HUES48 (cell line): ENCODE measurements around the gene TXLNB.

Experiments
- H3K27ac ChIP-seq: one replicate; pipeline ENCODE4 v1.7.0; 2013; ENCODE audit warnings: low read depth, low read length, inconsistent platforms
- H3K27me3 ChIP-seq: 2 replicates; pipeline ENCODE4 v1.6.1; 2013; ENCODE audit warnings: mild to moderate bottlenecking, low read length; ENCODE audit not compliant: control insufficient read depth, insufficient read depth
- H3K36me3 ChIP-seq: 2 replicates; pipeline ENCODE4 v1.6.1; 2013; ENCODE audit warnings: low read length; ENCODE audit not compliant: control insufficient read depth, insufficient read depth
- H3K4me1 ChIP-seq: 2 replicates; pipeline ENCODE4 v1.6.1; 2013; ENCODE audit warnings: mild to moderate bottlenecking, low read length; ENCODE audit not compliant: control insufficient read depth, insufficient read depth
- H3K4me3 ChIP-seq: 2 replicates; pipeline ENCODE4 v1.5.1; 2013; ENCODE audit warnings: mild to moderate bottlenecking, low read depth, low read length
- H3K9ac ChIP-seq: 2 replicates; pipeline ENCODE4 v1.6.1; 2013; ENCODE audit warnings: mild to moderate bottlenecking, low read depth, low read length, moderate library complexity
- H3K9me3 ChIP-seq: 2 replicates; pipeline ENCODE4 v1.6.1; 2013; ENCODE audit warnings: low read length; ENCODE audit not compliant: control insufficient read depth, insufficient read depth

TXLNB gene

DNA sequence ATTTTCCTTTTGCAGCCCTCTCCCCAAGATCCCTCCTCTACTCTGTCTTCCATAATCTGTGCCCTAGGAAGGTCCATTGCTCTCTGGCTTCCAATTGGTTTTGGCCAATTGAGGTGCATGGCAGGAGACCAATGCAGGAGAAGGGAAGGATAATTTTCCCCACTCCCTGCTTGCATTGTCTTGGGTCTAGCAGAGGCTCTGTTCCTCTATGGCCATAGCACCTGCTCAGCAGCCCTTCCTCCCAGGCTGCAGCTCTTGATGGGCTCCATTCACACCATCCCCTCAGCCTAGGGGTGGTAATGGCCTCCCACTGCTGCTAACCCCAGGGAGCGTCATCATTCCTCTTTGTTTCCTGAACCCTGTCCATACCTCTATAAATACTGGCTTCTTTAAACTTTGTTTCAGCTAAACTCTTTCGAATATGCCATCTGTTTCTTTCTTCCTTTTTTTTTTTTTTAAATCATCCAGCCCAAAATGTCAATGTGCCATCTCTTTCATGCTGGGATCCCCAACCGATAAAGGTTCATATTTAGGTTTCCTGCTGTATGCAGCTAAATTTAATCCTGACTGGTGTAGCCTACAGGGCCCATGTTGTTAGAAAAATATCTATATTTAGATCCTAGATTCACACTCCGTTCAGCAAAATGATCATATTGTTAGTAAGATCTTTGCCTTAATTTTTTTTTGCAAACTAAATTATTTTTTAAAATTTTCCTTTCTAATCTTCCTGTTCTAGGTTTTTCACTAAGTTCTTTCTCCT, 93.1 kb downstream of the TXLNB start:
- Histone ChIP-seq H3K36me3 (no peaks in the 10 kb centered on the region), H3K9me3 (no peaks in the 10 kb centered on the region), H3K4me1 (0 out of 2 replicates have a peak, but pooled peaks cover 5% of the 10 kb centered on the region), H3K27ac (no peak overlapping the region), H3K4me3 (no peak overlapping the region), H3K27me3 (no peaks in the 10 kb centered on the region), H3K9ac (no peak overlapping the region)

DNA sequence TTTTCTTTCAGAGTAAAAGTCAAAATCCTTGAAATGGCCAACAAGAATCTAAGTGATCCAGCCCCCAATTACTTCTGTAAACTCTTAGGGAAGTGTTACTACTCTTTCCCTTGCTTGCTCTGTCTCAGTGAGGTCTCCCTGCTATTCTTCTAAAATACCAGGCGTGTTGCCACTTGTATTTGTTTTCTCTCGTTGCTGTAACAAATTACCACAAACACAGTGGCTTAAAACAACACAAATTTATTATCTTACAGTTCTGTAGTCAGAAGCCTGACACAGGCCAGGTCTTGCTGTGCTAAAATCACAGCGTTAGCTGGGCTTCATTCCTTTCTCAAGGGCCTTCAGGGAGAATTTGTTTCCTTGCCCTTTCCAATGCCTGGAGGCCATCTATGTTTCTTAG, 97.1 kb downstream of the TXLNB start:
- Histone ChIP-seq H3K27me3 (no peaks in the 10 kb centered on the region), H3K36me3 (no peaks in the 10 kb centered on the region), H3K27ac (no peak overlapping the region), H3K4me3 (no peak overlapping the region), H3K9ac (no peak overlapping the region), H3K4me1 (peaks cover 9% of the 10 kb centered on the region; the same call in 1 of the 2 replicates), H3K9me3 (no peaks in the 10 kb centered on the region)
